Activated CD4-positive, CD25-positive, alpha-beta regulatory T cell (primary cell): ENCODE results near the gene RTKN.

Source experiments
- DNase-seq, 4 experiments: peaks; one replicate each; lab custom pipeline; 2025; lab: John Stamatoyannopoulos, UW

RTKN gene

DNA sequence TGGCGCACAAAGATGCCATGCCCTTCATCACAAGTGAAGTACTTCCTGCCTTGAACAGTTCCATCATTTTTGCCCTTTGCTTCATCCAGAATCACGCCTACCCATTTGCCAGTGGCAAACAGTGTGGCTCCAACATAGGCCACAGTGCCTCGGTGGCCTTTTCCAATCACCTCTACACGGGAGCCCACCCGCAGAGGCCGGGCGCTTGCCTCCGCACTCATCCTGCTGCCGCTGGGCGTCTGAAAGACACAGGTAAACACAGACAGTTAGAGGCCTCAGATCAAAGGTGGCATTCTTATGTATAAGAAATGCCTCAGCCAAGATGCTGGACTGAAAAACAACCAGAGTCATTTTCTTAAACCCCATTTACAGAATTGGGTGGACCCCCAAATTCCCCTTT, 63.7 kb downstream of the RTKN start:
- DNase-seq, result no peak

DNA sequence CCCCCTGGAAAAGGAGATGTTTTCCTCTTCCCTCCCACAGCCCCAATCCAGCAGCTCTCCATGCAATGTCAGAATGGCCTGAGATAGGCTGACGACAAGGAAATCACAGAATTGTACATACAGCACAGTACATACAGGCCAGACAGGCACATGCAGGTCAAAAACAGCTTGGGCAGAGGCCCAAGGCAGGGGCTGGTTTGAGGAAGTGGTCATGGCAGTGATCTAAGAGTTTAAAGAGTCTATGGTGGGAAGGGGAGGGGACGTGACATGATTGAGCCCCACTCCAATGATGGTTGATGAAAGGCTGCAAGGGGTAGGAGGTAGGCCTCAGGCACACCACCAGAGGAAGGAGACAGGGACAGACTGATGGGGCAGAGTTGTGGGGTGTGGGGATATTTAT, 65.9 kb downstream of the RTKN start:
- DNase-seq, result no peak
